ENCODE data around the gene MST1. TPM values are rescaled to one million over a fixed set of nuclear protein-coding genes. Genes with fewer than 3 reads are reported as not detected.

MST1 gene
- total RNA-seq, 2 donors from 2014 or later, result 10.2 to 32.2 TPM

- Histone ChIP-seq H3K27ac (no peak overlapping the region), H3K4me3 (no peak overlapping the region), H3K27me3 (replicated peaks; ENCODE audit: insufficient read depth) (no peaks in the 10 kb centered on the region), H3K36me3 (no peaks in the 10 kb centered on the region), H3K4me1 (replicated peaks) (no peaks in the 10 kb centered on the region), H3K9me3 (no peaks in the 10 kb centered on the region)
- TF ChIP-seq POLR2A (IDR thresholded peaks at IDR 0.05), result no peak
- TF ChIP-seq POLR2AphosphoS5 (IDR thresholded peaks at IDR 0.05), result no peak
- TF ChIP-seq, protein P1, sequence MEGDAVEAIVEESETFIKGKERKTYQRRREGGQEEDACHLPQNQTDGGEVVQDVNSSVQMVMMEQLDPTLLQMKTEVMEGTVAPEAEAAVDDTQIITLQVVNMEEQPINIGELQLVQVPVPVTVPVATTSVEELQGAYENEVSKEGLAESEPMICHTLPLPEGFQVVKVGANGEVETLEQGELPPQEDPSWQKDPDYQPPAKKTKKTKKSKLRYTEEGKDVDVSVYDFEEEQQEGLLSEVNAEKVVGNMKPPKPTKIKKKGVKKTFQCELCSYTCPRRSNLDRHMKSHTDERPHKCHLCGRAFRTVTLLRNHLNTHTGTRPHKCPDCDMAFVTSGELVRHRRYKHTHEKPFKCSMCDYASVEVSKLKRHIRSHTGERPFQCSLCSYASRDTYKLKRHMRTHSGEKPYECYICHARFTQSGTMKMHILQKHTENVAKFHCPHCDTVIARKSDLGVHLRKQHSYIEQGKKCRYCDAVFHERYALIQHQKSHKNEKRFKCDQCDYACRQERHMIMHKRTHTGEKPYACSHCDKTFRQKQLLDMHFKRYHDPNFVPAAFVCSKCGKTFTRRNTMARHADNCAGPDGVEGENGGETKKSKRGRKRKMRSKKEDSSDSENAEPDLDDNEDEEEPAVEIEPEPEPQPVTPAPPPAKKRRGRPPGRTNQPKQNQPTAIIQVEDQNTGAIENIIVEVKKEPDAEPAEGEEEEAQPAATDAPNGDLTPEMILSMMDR (IDR thresholded peaks at IDR 0.05), result no peak
- 90% methylated on average over 22 of the region's 22 CpGs for WGBS
- no peak for DNase-seq (ENCODE audit: low spot score)
- intact Hi-C loops (cut with DNase I), result no loop called here
Measured at GRCh38 chr3:49662021-49662420, 27.3 kb downstream of the MST1 start.

- 82% methylated on average over 14 of the region's 14 CpGs for WGBS
- H3K36me3 ChIP-seq, result no peaks in the 10 kb centered on the region
- no peak overlapping the region for H3K27ac ChIP-seq
- H3K9me3 ChIP-seq, result no peaks in the 10 kb centered on the region
- no peak for TF ChIP-seq POLR2A (IDR thresholded peaks at IDR 0.05)
- no peaks in the 10 kb centered on the region for H3K27me3 ChIP-seq (replicated peaks; ENCODE audit: insufficient read depth)
- no peak overlapping the region for H3K4me3 ChIP-seq
- H3K4me1 ChIP-seq (replicated peaks), result no peaks in the 10 kb centered on the region
- intact Hi-C loops (cut with DNase I), result no loop called here
- no peak for DNase-seq (ENCODE audit: low spot score)
Measured at GRCh38 chr3:49661281-49661680, 28.0 kb downstream of the MST1 start.

DNA sequence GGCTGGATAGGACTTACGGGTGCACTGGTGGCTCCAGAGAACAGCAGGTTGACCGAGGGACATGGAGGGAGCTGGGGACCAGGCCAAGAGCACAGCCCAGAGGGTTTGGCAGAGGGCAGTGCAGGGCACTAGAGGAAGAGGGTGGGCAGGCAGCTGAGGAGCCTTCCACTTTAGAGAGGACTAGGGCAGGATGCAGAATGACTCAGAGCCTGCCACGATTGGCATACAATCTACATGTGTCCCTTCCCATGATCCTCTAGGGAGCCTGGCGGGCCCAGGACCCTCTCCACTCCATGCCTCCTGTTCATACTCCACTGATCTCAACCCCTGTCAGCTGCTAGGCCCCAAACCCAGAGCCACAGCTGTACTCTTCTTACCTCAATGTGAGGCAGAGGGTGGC is 29.5 kb downstream of the MST1 start:
- Histone ChIP-seq H3K9me3 (no peaks in the 10 kb centered on the region), H3K4me1 (replicated peaks) (no peaks in the 10 kb centered on the region), H3K27me3 (replicated peaks; ENCODE audit: insufficient read depth) (no peaks in the 10 kb centered on the region), H3K36me3 (no peaks in the 10 kb centered on the region), H3K27ac (no peak overlapping the region), H3K4me3 (no peak overlapping the region)
- WGBS, result 81% methylated on average over 4 of the region's 4 CpGs
- no peak for TF ChIP-seq POLR2AphosphoS5 (IDR thresholded peaks at IDR 0.05)
- intact Hi-C loops (cut with DNase I), result no loop called here
- DNase-seq (ENCODE audit: low spot score), result no peak

- no peak for TF ChIP-seq POLR2A (IDR thresholded peaks at IDR 0.05)
- TF ChIP-seq, protein P1 (IDR thresholded peaks at IDR 0.05), result no peak
- TF ChIP-seq POLR2AphosphoS5 (IDR thresholded peaks at IDR 0.05), result no peak
- no peaks in the 10 kb centered on the region for H3K27me3 ChIP-seq (replicated peaks; ENCODE audit: insufficient read depth)
- no peak for DNase-seq (ENCODE audit: low spot score)
Measured at GRCh38 chr3:49658711-49659110, 30.6 kb downstream of the MST1 start.

GRCh38 chr3:49657208-49657915 is 31.9 kb downstream of the MST1 start:
- no peak for DNase-seq (ENCODE audit: low spot score)
- H3K36me3 ChIP-seq, result no peaks in the 10 kb centered on the region
- no peak overlapping the region for H3K4me3 ChIP-seq
- no peak overlapping the region for H3K27ac ChIP-seq
- intact Hi-C loops (cut with DNase I), result no loop called here
- H3K4me1 ChIP-seq (replicated peaks), result no peaks in the 10 kb centered on the region
- H3K27me3 ChIP-seq (replicated peaks; ENCODE audit: insufficient read depth), result no peaks in the 10 kb centered on the region
- TF ChIP-seq POLR2AphosphoS5 (IDR thresholded peaks at IDR 0.05) (no peak), POLR2A (IDR thresholded peaks at IDR 0.05) (no peak)
- TF ChIP-seq, protein P1 (IDR thresholded peaks at IDR 0.05), result no peak
- no peaks in the 10 kb centered on the region for H3K9me3 ChIP-seq
- WGBS, result 91% methylated on average over 35 of the region's 36 CpGs

More at GRCh38 chr3:49658711-49659110, 30.6 kb downstream of the MST1 start:
- no peak overlapping the region for H3K4me3 ChIP-seq
- H3K4me1 ChIP-seq (replicated peaks), result no peaks in the 10 kb centered on the region
- H3K9me3 ChIP-seq, result no peaks in the 10 kb centered on the region
- intact Hi-C loops (cut with DNase I), result no loop called here
- WGBS, result 64% methylated on average over 2 of the region's 2 CpGs
- no peaks in the 10 kb centered on the region for H3K36me3 ChIP-seq
- no peak overlapping the region for H3K27ac ChIP-seq

DNA sequence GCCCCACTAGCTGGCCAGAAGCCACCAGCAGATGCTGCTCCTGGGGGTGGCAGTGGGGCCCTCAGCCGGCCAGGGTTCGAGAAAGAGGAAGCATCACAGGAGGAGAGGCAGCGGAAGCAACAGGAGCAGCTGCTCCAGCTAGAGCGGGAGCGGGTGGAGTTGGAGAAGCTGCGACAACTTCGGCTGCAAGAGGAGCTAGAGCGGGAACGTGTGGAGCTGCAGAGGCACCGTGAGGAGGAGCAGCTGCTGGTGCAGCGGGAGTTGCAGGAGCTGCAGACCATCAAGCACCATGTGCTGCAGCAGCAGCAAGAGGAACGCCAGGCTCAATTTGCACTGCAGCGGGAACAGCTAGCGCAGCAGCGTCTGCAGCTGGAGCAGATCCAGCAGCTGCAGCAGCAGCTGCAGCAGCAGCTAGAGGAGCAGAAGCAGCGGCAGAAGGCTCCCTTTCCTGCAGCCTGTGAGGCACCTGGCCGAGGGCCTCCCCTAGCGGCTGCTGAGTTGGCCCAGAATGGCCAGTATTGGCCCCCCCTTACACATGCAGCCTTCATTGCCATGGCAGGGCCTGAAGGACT is 32.6 kb downstream of the MST1 start:
- no peaks in the 10 kb centered on the region for H3K27me3 ChIP-seq (replicated peaks; ENCODE audit: insufficient read depth)
- DNase-seq (ENCODE audit: low spot score), result no peak
- intact Hi-C loops (cut with DNase I), result no loop called here
- no peaks in the 10 kb centered on the region for H3K9me3 ChIP-seq
- TF ChIP-seq, protein P1 (IDR thresholded peaks at IDR 0.05), result no peak
- TF ChIP-seq POLR2A (IDR thresholded peaks at IDR 0.05) (no peak), POLR2AphosphoS5 (IDR thresholded peaks at IDR 0.05) (no peak)
- H3K4me1 ChIP-seq (replicated peaks), result no peaks in the 10 kb centered on the region
- H3K27ac ChIP-seq, result no peak overlapping the region
- 64% methylated on average over 18 of the region's 18 CpGs for WGBS
- H3K36me3 ChIP-seq, result no peaks in the 10 kb centered on the region
- no peak overlapping the region for H3K4me3 ChIP-seq
